CD4-positive, alpha-beta memory T cell (primary cell): ENCODE data around the gene APOL4. TPM values are rescaled to one million over a fixed set of nuclear protein-coding genes. Genes with fewer than 3 reads are reported as not detected.
A peak's percentile ranks its signal among the peaks of the same experiment; 100 is the strongest.
"Not testable (repeated sequence)": the region's sequence is repeated elsewhere in the genome, so short reads cannot be mapped to it uniquely, and the experiment has no call there.

Source experiments
- CTCF ChIA-PET: fragments of 350-600 bp; sonication (Branson Sonifier 250); formaldehyde crosslinking; loops from one replicate; lab custom pipeline; 2021; ENCODE audit warnings: inconsistent platforms; ENCODE audit not compliant: partially characterized antibody; lab: Charles Lee
- POLR2A ChIA-PET: fragments of 350-600 bp; sonication (Branson Sonifier 250); formaldehyde crosslinking; loops from one replicate; lab custom pipeline; 2021; ENCODE audit not compliant: partially characterized antibody; lab: Charles Lee
- DNase-seq, 5 donors: peaks; one replicate each; pipeline versions ENCODE4 v3.0.0 to v3.0.0-alpha.2; 2020 to 2022; ENCODE audit warnings: mixed read lengths in 1 of 5
- H3K27ac ChIP-seq: one replicate; pipeline ENCODE4 v1.7.0; 2013; ENCODE audit warnings: low read depth, low read length
- H3K27me3 ChIP-seq: 2 replicates; pipeline ENCODE4 v1.7.0; 2013; ENCODE audit warnings: mild to moderate bottlenecking, low read length, moderate library complexity; ENCODE audit not compliant: insufficient read depth
- H3K36me3 ChIP-seq: 2 replicates; pipeline ENCODE4 v1.7.0; 2013; ENCODE audit warnings: mild to moderate bottlenecking, low read length, moderate library complexity; ENCODE audit not compliant: insufficient read depth
- H3K4me1 ChIP-seq: 2 replicates; pipeline ENCODE4 v1.7.0; 2013; ENCODE audit warnings: mild to moderate bottlenecking, low read length, moderate library complexity; ENCODE audit not compliant: insufficient read depth
- H3K4me3 ChIP-seq, 2 donors: one replicate each; pipeline ENCODE4 v1.7.0; 2013; ENCODE audit warnings: low read length in 2 of 2, mild to moderate bottlenecking in 1 of 2
- H3K9me3 ChIP-seq, 2 donors: one replicate each; pipeline ENCODE4 v1.7.0; 2013; ENCODE audit warnings: low read length in 2 of 2, control low read depth in 1 of 2; ENCODE audit not compliant: control insufficient read depth in 1 of 2
- H3K27ac Mint-ChIP-seq, 7 donors: one replicate each; pipeline ENCODE4 v1.8.0; 2020 to 2021; ENCODE audit warnings: mixed read lengths in 7 of 7, mild to moderate bottlenecking in 6 of 7, inconsistent platforms in 3 of 7, moderate library complexity in 3 of 7
- H3K27me3 Mint-ChIP-seq, 2 donors: one replicate each; pipeline ENCODE4 v1.8.0; 2020 to 2021; ENCODE audit warnings: mixed read lengths in 2 of 2
- H3K36me3 Mint-ChIP-seq, 2 donors: one replicate each; pipeline ENCODE4 v1.8.0; 2020 to 2021; ENCODE audit warnings: mixed read lengths in 2 of 2, inconsistent platforms in 1 of 2, mild to moderate bottlenecking in 1 of 2
- H3K4me1 Mint-ChIP-seq, 4 donors: one replicate each; pipeline ENCODE4 v1.8.0; 2020 to 2021; ENCODE audit warnings: mixed read lengths in 4 of 4, mild to moderate bottlenecking in 1 of 4
- H3K4me3 Mint-ChIP-seq, 8 donors: one replicate each; pipeline ENCODE4 v1.8.0; 2020 to 2021; ENCODE audit warnings: mixed read lengths in 8 of 8, mild to moderate bottlenecking in 7 of 8, moderate library complexity in 6 of 8, inconsistent platforms in 3 of 8
- H3K9me3 Mint-ChIP-seq, 8 donors: one replicate each; pipeline ENCODE4 v1.8.0; 2020 to 2021; ENCODE audit warnings: mixed read lengths in 8 of 8, mild to moderate bottlenecking in 5 of 8, inconsistent platforms in 3 of 8, moderate library complexity in 1 of 8
- intact Hi-C: fragments of 100-400 bp; cut with micrococcal nuclease; formaldehyde crosslinking; loops from one replicate; pipeline ENCODE4 v1.15.1; 2023
- polyA plus RNA-seq, 2 donors: library from polyadenylated mRNA; unstranded; fragments of 300-500 nt; fragmentation: Illumina TruSeq; gene quantifications; one replicate each; pipeline ENCODE4 v1.2.3, GENCODE V29; 2021
- total RNA-seq, 2 experiments: library from RNA; stranded (reverse); gene quantifications; one replicate each; pipeline ENCODE4 v1.2.3, GENCODE V29; 2021

The APOL4 gene
- total and polyA plus RNA-seq, 4 experiments from 2014 or later: not detected

DNA sequence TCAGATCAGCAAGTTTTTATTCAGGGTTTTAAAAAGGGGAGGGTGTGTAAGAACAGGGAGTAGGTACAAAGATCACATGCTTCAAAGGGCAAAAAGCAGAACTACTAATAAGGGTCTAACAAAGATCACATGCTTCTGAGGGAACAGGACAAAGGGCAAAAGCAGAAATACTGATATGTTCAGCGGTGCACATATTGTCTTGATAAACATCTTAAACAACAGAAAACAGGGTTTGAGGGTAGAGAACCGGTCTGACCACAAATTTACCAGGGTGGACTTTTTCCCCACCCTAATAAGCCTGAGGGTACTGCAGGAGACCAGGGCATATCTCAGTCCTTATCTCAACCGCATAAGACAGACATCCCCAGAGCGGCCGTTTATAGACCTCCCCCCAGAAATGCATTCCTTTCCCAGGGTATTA, 7.9 kb upstream of the APOL4 start:
- H3K27ac Mint-ChIP-seq, H3K36me3 ChIP-seq, DNase-seq, intact Hi-C loops, H3K27me3 ChIP-seq, POLR2A ChIA-PET, H3K9me3 ChIP-seq, H3K27ac ChIP-seq, H3K4me1 ChIP-seq, H3K4me3 Mint-ChIP-seq, H3K4me3 ChIP-seq, H3K4me1 Mint-ChIP-seq, H3K36me3 Mint-ChIP-seq: not testable (repeated sequence)
- CTCF ChIA-PET: interaction anchor here (1.3 to 2.1 kb wide), 2 partner anchors 8 to 277 kb away, joined by 3 to 5 read pairs; no protein-coding TSS in a partner anchor
- Mint-ChIP-seq H3K27me3 (peaks cover 11 to 42% of the 10 kb centered on the region in 2 donors), H3K9me3 (peaks cover 0 to 15% (median 7%) of the 10 kb centered on the region in 8 donors)

DNA sequence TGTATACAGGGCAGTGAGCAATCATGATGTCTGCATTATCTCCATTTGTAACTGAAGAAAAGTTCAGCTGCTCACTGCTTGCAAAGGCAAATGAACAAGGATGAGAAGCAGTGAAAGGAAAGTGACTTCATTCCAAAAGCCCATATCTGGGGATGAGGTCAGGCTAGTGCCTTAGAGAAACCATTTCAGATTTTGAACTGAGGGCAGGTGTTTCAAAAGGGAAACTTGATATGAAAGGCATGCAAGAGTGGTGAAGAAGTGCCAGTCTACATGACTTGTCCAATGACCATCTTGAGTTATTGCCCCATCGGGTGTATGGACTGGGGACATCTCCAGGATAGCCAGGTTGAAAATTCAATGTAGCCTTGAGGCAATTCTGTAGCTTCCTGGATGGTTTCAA, 7.3 kb upstream of the APOL4 start:
- Mint-ChIP-seq H3K4me1 (peaks cover 2 to 6% (median 4%) of the 10 kb centered on the region in 4 donors), H3K9me3 (peaks cover 0 to 15% (median 7%) of the 10 kb centered on the region in 8 donors), H3K4me3 (no peak overlapping the region), H3K36me3 (no peaks in the 10 kb centered on the region), H3K27ac (no peak overlapping the region), H3K27me3 (peaks cover 11 to 37% of the 10 kb centered on the region in 2 donors)
- Histone ChIP-seq H3K27me3 (no peaks in the 10 kb centered on the region), H3K9me3 (no peaks in the 10 kb centered on the region), H3K4me1 (peaks cover 5% of the 10 kb centered on the region), H3K27ac (no peak overlapping the region), H3K36me3 (no peaks in the 10 kb centered on the region), H3K4me3 (no peak overlapping the region)
- POLR2A ChIA-PET: no interaction called here
- intact Hi-C loops: no loop called here
- no peak for DNase-seq
- CTCF ChIA-PET: interaction anchor here (1.3 to 2.1 kb wide), 2 partner anchors 8 to 278 kb away, joined by 3 to 5 read pairs; no protein-coding TSS in a partner anchor

DNA sequence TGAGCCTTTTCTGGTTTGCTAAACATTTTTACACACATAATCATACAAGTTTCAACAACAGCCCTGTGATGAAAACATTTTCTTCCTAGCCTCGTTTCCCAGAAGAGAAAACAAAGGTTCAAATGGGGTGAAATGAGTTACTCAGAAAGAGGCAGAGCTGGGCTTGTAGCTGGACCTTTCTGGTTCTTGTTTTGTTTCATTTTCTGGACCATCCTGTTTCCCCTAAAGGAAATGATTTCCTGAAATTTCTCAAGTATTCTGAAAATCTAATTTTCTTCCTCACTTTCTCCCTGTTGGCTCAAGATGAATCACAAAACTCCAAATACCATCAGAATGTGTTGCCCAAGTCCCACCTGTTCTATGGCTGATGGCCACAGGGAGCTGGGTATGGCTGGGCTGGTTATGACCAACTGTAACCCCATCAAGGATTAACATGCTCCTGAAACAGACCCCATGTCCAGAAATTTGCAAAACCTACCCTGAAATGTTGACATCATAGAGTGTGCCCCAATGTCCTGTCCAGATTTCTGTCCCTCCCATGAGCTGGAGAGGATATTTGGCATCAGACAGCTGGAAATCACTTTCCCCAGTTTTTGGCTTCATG, 6.7 kb upstream of the APOL4 start:
- H3K27ac Mint-ChIP-seq: no peak overlapping the region
- CTCF ChIA-PET: interaction anchor here (1.3 to 2.1 kb wide), 2 partner anchors 9 to 278 kb away, joined by 3 to 5 read pairs; no protein-coding TSS in a partner anchor
- H3K4me3 ChIP-seq: no peak overlapping the region
- POLR2A ChIA-PET: no interaction called here
- H3K4me3 Mint-ChIP-seq: no peak overlapping the region
- peaks cover 5% of the 10 kb centered on the region for H3K4me1 ChIP-seq
- H3K27me3 Mint-ChIP-seq: peaks cover 13 to 36% of the 10 kb centered on the region in 2 donors
- no peaks in the 10 kb centered on the region for H3K9me3 ChIP-seq
- H3K36me3 ChIP-seq: no peaks in the 10 kb centered on the region
- DNase-seq: no peak
- H3K36me3 Mint-ChIP-seq: no peaks in the 10 kb centered on the region
- no peak overlapping the region for H3K27ac ChIP-seq
- intact Hi-C loops: no loop called here
- H3K9me3 Mint-ChIP-seq: peaks cover 0 to 15% (median 7%) of the 10 kb centered on the region in 8 donors
- H3K4me1 Mint-ChIP-seq: peaks cover 2 to 6% (median 4%) of the 10 kb centered on the region in 4 donors
- no peaks in the 10 kb centered on the region for H3K27me3 ChIP-seq

DNA sequence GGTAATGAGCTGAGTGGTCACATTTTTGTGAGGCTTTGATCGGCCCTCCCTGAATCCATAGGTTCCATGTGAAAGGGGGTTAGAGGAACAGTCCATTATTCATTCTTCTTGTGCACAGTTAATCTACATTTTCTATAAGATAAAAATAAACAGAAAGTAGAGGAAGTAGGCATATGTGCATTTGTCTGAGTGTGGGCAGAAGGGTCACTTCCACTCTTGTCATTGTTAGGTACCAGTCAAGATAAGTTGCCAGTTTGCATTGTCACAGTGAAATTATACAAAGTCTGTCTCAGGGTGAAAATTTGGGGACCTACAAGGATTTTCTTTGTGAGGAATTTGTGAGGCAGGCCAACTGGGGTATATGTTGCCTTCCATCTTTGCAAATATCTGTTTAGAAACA, 4.6 kb upstream of the APOL4 start:
- H3K36me3 Mint-ChIP-seq: no peaks in the 10 kb centered on the region
- H3K4me1 Mint-ChIP-seq: peaks cover 2 to 4% (median 3%) of the 10 kb centered on the region in 4 donors
- H3K4me3 Mint-ChIP-seq: no peak overlapping the region
- Histone ChIP-seq H3K27me3 (no peaks in the 10 kb centered on the region), H3K4me3 (no peak overlapping the region), H3K36me3 (no peaks in the 10 kb centered on the region), H3K4me1 (peaks cover 5% of the 10 kb centered on the region), H3K27ac (no peak overlapping the region), H3K9me3 (no peaks in the 10 kb centered on the region)
- peak overlapping the region in 1 of 7 donors; percentile 6 for H3K27ac Mint-ChIP-seq
- peaks cover 0 to 15% (median 7%) of the 10 kb centered on the region in 8 donors for H3K9me3 Mint-ChIP-seq
- ChIA-PET CTCF (no interaction called here), POLR2A (no interaction called here)
- H3K27me3 Mint-ChIP-seq: peaks cover 8 to 25% of the 10 kb centered on the region in 2 donors
- intact Hi-C loops: no loop called here
- no peak for DNase-seq

DNA sequence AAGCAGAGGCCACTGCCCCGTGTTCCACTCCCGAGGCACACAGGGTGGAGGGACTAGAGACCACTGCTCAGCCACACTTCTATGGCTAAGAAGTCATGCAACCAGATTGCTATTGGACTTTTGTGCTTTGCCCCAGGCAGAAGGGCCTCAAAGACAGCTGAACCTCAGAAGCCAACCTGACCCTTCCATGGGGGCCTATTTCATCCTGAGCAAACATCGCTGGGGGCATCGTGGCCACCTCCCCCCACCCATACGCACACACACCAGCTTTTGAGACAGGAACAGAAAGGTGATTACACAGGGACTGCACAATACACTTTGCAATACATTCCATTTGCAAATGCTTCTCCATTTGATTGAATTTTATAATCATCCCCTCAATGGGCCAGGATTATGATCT, 4.0 kb upstream of the APOL4 start:
- H3K27ac Mint-ChIP-seq, H3K36me3 Mint-ChIP-seq, H3K36me3 ChIP-seq, POLR2A ChIA-PET, DNase-seq, H3K4me1 Mint-ChIP-seq, H3K27me3 ChIP-seq, H3K4me3 ChIP-seq, H3K9me3 ChIP-seq, H3K4me1 ChIP-seq, H3K27ac ChIP-seq, intact Hi-C loops: not testable (repeated sequence)
- CTCF ChIA-PET: interaction anchor here (1.5 kb wide), 1 partner anchor 34 kb away, joined by 3 read pairs; the partner anchor contains the start of gene APOL2
- Mint-ChIP-seq H3K9me3 (peaks cover 0 to 15% (median 7%) of the 10 kb centered on the region in 8 donors), H3K4me3 (peak overlapping the region in 1 of 8 donors; percentile 62), H3K27me3 (peaks cover 6 to 22% of the 10 kb centered on the region in 2 donors)

DNA sequence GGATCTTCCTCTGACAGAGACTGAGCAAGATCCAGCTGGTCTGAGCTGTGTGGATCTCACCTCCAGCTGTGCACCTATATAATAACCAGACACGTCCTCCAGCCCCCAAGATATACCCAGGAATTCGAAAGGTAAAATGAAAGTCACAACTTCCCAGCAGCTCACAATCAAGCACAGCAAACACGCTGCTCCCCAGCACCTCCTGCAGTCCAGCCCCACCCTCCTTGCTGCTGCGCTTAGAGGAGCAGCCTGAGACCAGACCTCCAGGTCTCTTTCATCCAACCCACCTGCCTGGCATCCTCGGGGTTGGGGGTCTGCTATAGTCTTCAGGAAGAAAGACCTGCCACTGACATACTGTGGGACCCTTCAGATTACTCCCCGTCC, 3.0 kb upstream of the APOL4 start:
- H3K36me3 ChIP-seq: no peaks in the 10 kb centered on the region
- H3K4me3 Mint-ChIP-seq: no peak overlapping the region
- no peaks in the 10 kb centered on the region for H3K4me1 ChIP-seq
- intact Hi-C loops: no loop called here
- ChIA-PET POLR2A (no interaction called here), CTCF (interaction anchor here (0.7 to 1.5 kb wide), 4 partner anchors 9 to 73 kb away, joined by 3 to 5 read pairs (median 4); partner anchors contain the start of gene APOL2)
- no peak overlapping the region for H3K27ac Mint-ChIP-seq
- H3K36me3 Mint-ChIP-seq: no peaks in the 10 kb centered on the region
- peaks cover 7 to 22% of the 10 kb centered on the region in 2 donors for H3K27me3 Mint-ChIP-seq
- no peak overlapping the region for H3K27ac ChIP-seq
- H3K4me1 Mint-ChIP-seq: no peaks in the 10 kb centered on the region
- H3K4me3 ChIP-seq: no peak overlapping the region
- peaks cover 0 to 9% (median 7%) of the 10 kb centered on the region in 8 donors for H3K9me3 Mint-ChIP-seq
- no peaks in the 10 kb centered on the region for H3K27me3 ChIP-seq
- H3K9me3 ChIP-seq: no peaks in the 10 kb centered on the region
- no peak for DNase-seq

DNA sequence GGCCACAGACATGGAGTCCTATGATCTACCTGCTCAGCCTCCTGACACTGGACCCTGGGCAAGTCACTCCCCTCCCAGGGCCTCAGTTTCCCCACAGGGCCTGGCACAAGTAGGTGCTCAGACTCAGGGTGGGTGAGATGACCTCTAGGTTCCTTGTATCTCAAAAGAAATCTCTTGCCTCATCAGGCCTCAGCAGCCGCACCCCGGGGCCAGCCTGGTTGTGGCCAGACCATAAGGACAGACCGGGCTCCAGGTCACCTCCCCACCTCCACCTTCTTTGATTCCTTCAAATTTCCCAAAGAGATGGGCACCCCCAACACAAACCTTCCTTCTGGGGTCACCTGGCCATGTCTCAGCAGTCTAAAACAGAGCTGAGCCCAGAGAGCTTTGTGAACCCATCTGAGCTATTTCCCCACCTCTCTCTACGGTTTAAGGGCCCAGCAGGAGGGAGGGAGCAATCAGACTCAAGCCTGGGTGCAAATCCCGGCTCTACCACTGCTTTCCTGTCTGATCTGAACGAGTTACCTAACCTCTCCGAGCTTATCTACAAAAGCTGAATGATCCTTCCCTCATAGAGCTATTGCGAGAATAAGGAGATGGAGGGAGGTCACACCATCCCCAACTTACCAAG, 2.5 kb upstream of the APOL4 start:
- intact Hi-C loops: no loop called here
- no peak overlapping the region for H3K27ac Mint-ChIP-seq
- no peak overlapping the region for H3K4me3 Mint-ChIP-seq
- ChIA-PET CTCF (interaction anchor here (0.7 to 1.3 kb wide), 3 partner anchors 10 to 74 kb away, joined by 4 to 5 read pairs (median 4); no protein-coding TSS in a partner anchor), POLR2A (no interaction called here)
- no peaks in the 10 kb centered on the region for H3K36me3 Mint-ChIP-seq
- no peak overlapping the region for H3K4me3 ChIP-seq
- H3K27me3 Mint-ChIP-seq: peaks cover 7 to 18% of the 10 kb centered on the region in 2 donors
- no peak for DNase-seq
- H3K9me3 ChIP-seq: no peaks in the 10 kb centered on the region
- no peaks in the 10 kb centered on the region for H3K4me1 ChIP-seq
- no peaks in the 10 kb centered on the region for H3K4me1 Mint-ChIP-seq
- H3K27me3 ChIP-seq: no peaks in the 10 kb centered on the region
- H3K36me3 ChIP-seq: no peaks in the 10 kb centered on the region
- H3K27ac ChIP-seq: no peak overlapping the region
- H3K9me3 Mint-ChIP-seq: peaks cover 0 to 5% (median 2%) of the 10 kb centered on the region in 8 donors
